HEK293 (cell line): Measurements from ENCODE around the gene RRP9.

ENCODE experiments used
- ATF2 ChIP-seq: fragments of 450-650 bp; formaldehyde crosslinking; IDR thresholded peaks from 2 replicates; pipeline ENCODE4 v1.5.1; 2016; ENCODE audit warnings: missing biosample characterization, missing genetic modification characterization, low read depth
- CTCF ChIP-seq: fragments of 450-650 bp; formaldehyde crosslinking; IDR thresholded peaks from 2 replicates; pipeline ENCODE4 v1.5.1; 2016; ENCODE audit warnings: missing biosample characterization, missing genetic modification characterization
- HOXA7 ChIP-seq: sonication (generic); formaldehyde crosslinking; IDR thresholded peaks from 2 replicates; pipeline ENCODE4 v1.8.1; 2022; ENCODE audit warnings: missing genetic modification reagents, borderline replicate concordance
- RBAK ChIP-seq: fragments of 450-650 bp; formaldehyde crosslinking; IDR thresholded peaks from 2 replicates; pipeline ENCODE4 v1.5.1; 2016; ENCODE audit warnings: missing biosample characterization, missing genetic modification characterization
- ZBTB44 ChIP-seq: fragments of 450-650 bp; IDR thresholded peaks from 2 replicates; pipeline ENCODE4 v1.5.1; 2018; ENCODE audit warnings: missing biosample characterization, mild to moderate bottlenecking, missing genetic modification characterization
- ZFP69B ChIP-seq: fragments of 450-650 bp; formaldehyde crosslinking; IDR thresholded peaks from 2 replicates; pipeline ENCODE4 v1.5.1; 2016; ENCODE audit warnings: missing biosample characterization, missing genetic modification characterization
- ZNF23 ChIP-seq: fragments of 450-650 bp; formaldehyde crosslinking; IDR thresholded peaks from 2 replicates; pipeline ENCODE4 v1.5.1; 2016; ENCODE audit warnings: missing biosample characterization, missing genetic modification characterization, borderline replicate concordance
- ZNF274 ChIP-seq, 2 experiments: fragments of 200-500 bp in 1 of 2; fragments of 450-650 bp in 1 of 2; sonication (Bioruptor generic) in 1 of 2; formaldehyde crosslinking in 1 of 2; IDR thresholded peaks; 2 replicates each; pipeline versions ENCODE4 v1.5.1 to v1.6.1; 2014 to 2016; ENCODE audit warnings: borderline replicate concordance in 1 of 2, inconsistent platforms in 1 of 2, low read length in 1 of 2, missing biosample characterization in 1 of 2, missing genetic modification characterization in 1 of 2
- ZNF292 ChIP-seq: fragments of 450-650 bp; formaldehyde crosslinking; IDR thresholded peaks from 2 replicates; pipeline ENCODE4 v1.5.1; 2016; ENCODE audit warnings: low read depth, missing biosample characterization, missing genetic modification characterization, borderline replicate concordance
- ZNF548 ChIP-seq: fragments of 450-650 bp; formaldehyde crosslinking; IDR thresholded peaks from 2 replicates; pipeline ENCODE4 v1.5.1; 2016; ENCODE audit warnings: missing biosample characterization, missing genetic modification characterization
- ZNF610 ChIP-seq: fragments of 450-650 bp; formaldehyde crosslinking; IDR thresholded peaks from 2 replicates; pipeline ENCODE4 v1.5.1; 2016; ENCODE audit warnings: missing biosample characterization, missing genetic modification characterization, borderline replicate concordance
- ZNF704 ChIP-seq: fragments of 450-650 bp; formaldehyde crosslinking; IDR thresholded peaks from 2 replicates; pipeline ENCODE4 v1.5.1; 2016; ENCODE audit warnings: missing biosample characterization, missing genetic modification characterization
- TF ChIP-seq, protein P1 (sequence below): fragments of 450-650 bp; formaldehyde crosslinking; IDR thresholded peaks from 2 replicates; pipeline ENCODE4 v1.5.1; 2016; ENCODE audit warnings: missing biosample characterization, missing genetic modification characterization

DNA sequence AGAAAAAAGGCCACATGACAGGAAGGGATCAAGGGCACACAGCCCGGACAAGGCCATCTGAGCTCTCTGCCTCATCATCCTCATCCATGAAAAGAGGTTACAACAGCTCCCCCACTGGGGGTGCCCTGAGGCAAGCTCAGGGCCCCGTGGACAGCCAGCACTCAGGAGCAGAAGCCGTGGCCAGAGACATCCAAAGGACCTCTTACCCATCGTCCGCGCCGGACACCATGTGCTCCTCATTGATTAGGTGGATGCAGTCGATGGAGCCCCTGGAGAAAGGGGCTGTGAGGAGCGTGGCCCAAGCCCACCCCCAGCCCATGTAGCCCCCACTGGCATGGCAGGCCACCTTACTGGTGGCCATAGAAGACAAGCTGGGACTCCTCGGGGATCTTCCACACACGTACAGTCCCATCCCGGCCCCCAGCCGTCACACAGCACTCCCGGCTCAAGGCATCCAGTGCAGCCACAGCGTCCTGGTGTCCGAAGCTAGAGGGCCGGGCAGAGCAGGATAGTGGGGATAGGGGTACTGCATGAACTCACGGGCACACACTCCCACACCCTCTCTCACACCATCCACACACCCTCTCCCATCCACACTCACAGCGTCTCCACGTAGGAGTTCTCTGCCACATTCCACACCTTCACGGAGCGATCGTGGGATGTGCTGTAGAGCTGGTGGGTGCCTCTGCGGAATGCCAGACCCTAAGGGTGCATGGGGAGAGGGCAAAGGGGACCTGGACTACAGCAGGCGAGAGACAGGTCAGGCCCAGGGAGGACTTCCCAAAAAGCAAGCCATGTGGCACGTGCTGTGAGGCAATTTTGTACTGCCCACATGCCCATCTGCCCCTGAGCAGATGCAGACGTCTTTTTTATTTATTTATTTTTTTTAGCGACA is 6.5 kb downstream of the RRP9 start:
- TF ChIP-seq ZFP69B (tag by site-specific recombination) (no peak), ZNF704 (no peak), ZBTB44 (tag by site-specific recombination) (no peak), CTCF (tag by site-specific recombination) (no peak), ZNF23 (tag by site-specific recombination) (no peak), ZNF548 (no peak), ZNF292 (tag by site-specific recombination) (no peak), ZNF274 (IDR thresholded peaks at IDR 0.05; ENCODE audit: low read length) (no peak), ZNF274 (tag by site-specific recombination; IDR thresholded peaks at IDR 0.05; ENCODE audit: borderline replicate concordance) (no peak), RBAK (tag by site-specific recombination) (no peak), HOXA7 (CRISPR knock-in tag) (no peak), ZNF610 (no peak), ATF2 (tag by site-specific recombination) (no peak)
- TF ChIP-seq, protein P1, sequence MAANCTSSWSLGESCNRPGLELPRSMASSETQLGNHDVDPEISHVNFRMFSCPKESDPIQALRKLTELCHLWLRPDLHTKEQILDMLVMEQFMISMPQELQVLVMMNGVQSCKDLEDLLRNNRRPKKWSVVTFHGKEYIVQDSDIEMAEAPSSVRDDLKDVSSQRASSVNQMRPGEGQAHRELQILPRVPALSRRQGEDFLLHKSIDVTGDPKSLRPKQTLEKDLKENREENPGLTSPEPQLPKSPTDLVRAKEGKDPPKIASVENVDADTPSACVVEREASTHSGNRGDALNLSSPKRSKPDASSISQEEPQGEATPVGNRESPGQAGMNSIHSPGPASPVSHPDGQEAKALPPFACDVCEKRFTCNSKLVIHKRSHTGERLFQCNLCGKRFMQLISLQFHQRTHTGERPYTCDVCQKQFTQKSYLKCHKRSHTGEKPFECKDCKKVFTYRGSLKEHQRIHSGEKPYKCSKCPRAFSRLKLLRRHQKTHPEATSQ (tag by site-specific recombination), result no peak
